Rectal smooth muscle tissue (tissue), 1 donor: ENCODE measurements around the gene ATF6.
A peak's percentile ranks its signal among the peaks of the same experiment; 100 is the strongest.
"Not testable (repeated sequence)": the region's sequence is repeated elsewhere in the genome, so short reads cannot be mapped to it uniquely, and the experiment has no call there.

Experiments
- H3K27ac ChIP-seq: one replicate; pipeline ENCODE4 v1.7.0; 2013; ENCODE audit warnings: low read depth, low read length, inconsistent platforms
- H3K27me3 ChIP-seq: one replicate; pipeline ENCODE4 v1.7.0; 2013; ENCODE audit warnings: low read length; ENCODE audit not compliant: control insufficient read depth, insufficient read depth
- H3K36me3 ChIP-seq: one replicate; pipeline ENCODE4 v1.7.0; 2013; ENCODE audit warnings: low read length; ENCODE audit not compliant: control insufficient read depth, insufficient read depth
- H3K4me1 ChIP-seq: one replicate; pipeline ENCODE4 v1.7.0; 2013; ENCODE audit warnings: low read length; ENCODE audit not compliant: control insufficient read depth, insufficient read depth
- H3K4me3 ChIP-seq: one replicate; pipeline ENCODE4 v1.7.0; 2013; ENCODE audit warnings: low read length
- H3K9ac ChIP-seq: one replicate; pipeline ENCODE4 v1.7.0; 2013; ENCODE audit warnings: low read length

Gene ATF6

GRCh38 chr1:161766102-161766981 is at the start of gene ATF6:
Gene ATF6 (plus strand): TSS chr1:161766320. CDS start chr1:161766361, 41 bp downstream.
- Histone ChIP-seq H3K27me3 (no peaks in the 10 kb centered on the region), H3K4me3 (peak within 1 kb of the TSS; percentile 93), H3K27ac (peak within 1 kb of the TSS; percentile 84), H3K4me1 (peaks cover 5% of the 10 kb centered on the region), H3K9ac (peak within 1 kb of the TSS; percentile 93), H3K36me3 (no peaks in the 10 kb centered on the region)

- Histone ChIP-seq H3K36me3 (no peaks in the 10 kb centered on the region), H3K27me3 (peaks cover 3% of the 10 kb centered on the region), H3K4me3 (no peak overlapping the region), H3K27ac (no peak overlapping the region), H3K9ac (no peak overlapping the region), H3K4me1 (no peaks in the 10 kb centered on the region)
These were observed 47.4 kb upstream of the ATF6 start for GRCh38 chr1:161718559-161719324.

GRCh38 chr1:161719325-161719611 is 46.9 kb upstream of the ATF6 start:
- H3K4me3 ChIP-seq = no peak overlapping the region
- H3K9ac ChIP-seq = no peak overlapping the region
- no peak overlapping the region for H3K27ac ChIP-seq
- no peaks in the 10 kb centered on the region for H3K4me1 ChIP-seq
- H3K27me3 ChIP-seq = peaks cover 3% of the 10 kb centered on the region
- no peaks in the 10 kb centered on the region for H3K36me3 ChIP-seq

GRCh38 chr1:161720422-161720821 is 45.7 kb upstream of the ATF6 start:
- Histone ChIP-seq H3K9ac (no peak overlapping the region), H3K27ac (no peak overlapping the region), H3K4me3 (no peak overlapping the region), H3K36me3 (no peaks in the 10 kb centered on the region), H3K4me1 (no peaks in the 10 kb centered on the region), H3K27me3 (peaks cover 3% of the 10 kb centered on the region)

- no peak within 1 kb of the TSS for H3K9ac ChIP-seq
- peaks cover 3% of the 10 kb centered on the region for H3K27me3 ChIP-seq
- H3K36me3 ChIP-seq = no peaks in the 10 kb centered on the region
- no peak within 1 kb of the TSS for H3K27ac ChIP-seq
- H3K4me3 ChIP-seq = no peak within 1 kb of the TSS
- no peaks in the 10 kb centered on the region for H3K4me1 ChIP-seq
These were observed 45.0 kb upstream of the ATF6 start, which contains the start of gene FCRLB for GRCh38 chr1:161720956-161721737. Gene FCRLB (plus strand): TSS chr1:161721544. CDS start chr1:161722673, 1,129 bp downstream.

- Histone ChIP-seq H3K27ac (no peak overlapping the region), H3K27me3 (peaks cover 3% of the 10 kb centered on the region), H3K9ac (no peak overlapping the region), H3K4me1 (no peaks in the 10 kb centered on the region), H3K4me3 (no peak overlapping the region), H3K36me3 (no peaks in the 10 kb centered on the region)
These were observed 44.3 kb upstream of the ATF6 start for GRCh38 chr1:161721738-161722343.

GRCh38 chr1:161722406-161722805 is 43.7 kb upstream of the ATF6 start:
- H3K27ac ChIP-seq = no peak overlapping the region
- no peaks in the 10 kb centered on the region for H3K36me3 ChIP-seq
- H3K27me3 ChIP-seq = peaks cover 3% of the 10 kb centered on the region
- H3K4me3 ChIP-seq = no peak overlapping the region
- H3K4me1 ChIP-seq = no peaks in the 10 kb centered on the region
- H3K9ac ChIP-seq = no peak overlapping the region

- H3K9ac ChIP-seq = no peak overlapping the region
- peaks cover 3% of the 10 kb centered on the region for H3K27me3 ChIP-seq
- no peaks in the 10 kb centered on the region for H3K4me1 ChIP-seq
- no peaks in the 10 kb centered on the region for H3K36me3 ChIP-seq
- H3K4me3 ChIP-seq = no peak overlapping the region
- H3K27ac ChIP-seq = no peak overlapping the region
These were observed 42.5 kb upstream of the ATF6 start for GRCh38 chr1:161723459-161724141.

- H3K27me3 ChIP-seq, H3K9ac ChIP-seq, H3K27ac ChIP-seq, H3K4me1 ChIP-seq, H3K36me3 ChIP-seq: not testable (repeated sequence)
- H3K4me3 ChIP-seq = peak overlapping the region; percentile 83
These were observed 40.7 kb upstream of the ATF6 start for GRCh38 chr1:161725258-161725907.

- Histone ChIP-seq H3K4me1 (no peaks in the 10 kb centered on the region), H3K27ac (peak overlapping the region; percentile 64), H3K36me3 (no peaks in the 10 kb centered on the region), H3K4me3 (peak overlapping the region; percentile 83), H3K27me3 (peaks cover 3% of the 10 kb centered on the region), H3K9ac (peak overlapping the region; percentile 59)
These were observed 40.1 kb upstream of the ATF6 start for GRCh38 chr1:161725908-161726472.
